Gastrocnemius medialis (tissue), 4 donors: ENCODE data around the gene HIVEP1. TPM values are rescaled to one million over a fixed set of nuclear protein-coding genes. Genes with fewer than 3 reads are reported as not detected.

Experiments used
- ATAC-seq, 2 donors: fragments of 150-250 bp; one replicate each; pipeline ENCODE4 v1.9.1; 2016
- DNase-seq, 2 donors: peaks; one replicate each; pipeline ENCODE4 v3.0.0-alpha.2; 2019
- H3K27ac ChIP-seq, 4 donors: fragments of 200-600 bp; sonication (generic); 1 replicate in 1 of 4; 2 replicates in 3 of 4; pipeline ENCODE4 v1.5.1; 2016 to 2018; ENCODE audit warnings: mild to moderate bottlenecking in 2 of 4, moderate library complexity in 1 of 4
- H3K27me3 ChIP-seq, 3 donors: fragments of 200-600 bp; sonication (generic) in 2 of 3; 1 replicate in 1 of 3; 2 replicates in 2 of 3; pipeline versions ENCODE4 v1.5.1 to v1.6.0; 2016 to 2019; ENCODE audit warnings: mild to moderate bottlenecking in 1 of 3, moderate library complexity in 1 of 3
- H3K36me3 ChIP-seq, 2 donors: fragments of 200-600 bp; sonication (generic) in 1 of 2; one replicate each; pipeline ENCODE4 v1.5.1; 2017 to 2018
- H3K4me1 ChIP-seq, 2 donors: fragments of 200-600 bp; sonication (generic) in 1 of 2; one replicate each; pipeline ENCODE4 v1.5.1; 2016 to 2017; ENCODE audit warnings: mild to moderate bottlenecking in 2 of 2
- H3K4me3 ChIP-seq, 4 donors: fragments of 200-600 bp; sonication (generic) in 3 of 4; 1 replicate in 1 of 4; 2 replicates in 3 of 4; pipeline ENCODE4 v1.5.1; 2016 to 2019; ENCODE audit warnings: mild to moderate bottlenecking in 2 of 4
- H3K9me3 ChIP-seq, 3 donors: fragments of 200-600 bp; sonication (generic) in 2 of 3; 1 replicate in 1 of 3; 2 replicates in 2 of 3; pipeline ENCODE4 v1.5.1; 2016 to 2019
- POLR2A ChIP-seq, 2 donors: fragments of 450-650 bp; IDR thresholded peaks; one replicate each; pipeline ENCODE4 v1.6.1; 2017; ENCODE audit warnings: antibody characterized with exemption in 2 of 2, mild to moderate bottlenecking in 2 of 2, moderate library complexity in 2 of 2
- in situ Hi-C, 4 donors: fragments of 200-750 bp; cut with MboI; loops; one replicate each; pipeline versions ENCODE4 v1.15.0 to v1.8.0; 2017; ENCODE audit warnings: low sequenced_read_pairs in 4 of 4
- intact Hi-C: fragments of 100-400 bp; cut with DNase I; formaldehyde crosslinking; loops from one replicate; pipeline ENCODE4 v1.15.1; 2023; ENCODE audit warnings: low total_unique reads
- total RNA-seq, 4 donors: library from RNA; depleted of rRNA; stranded (reverse); fragments of >200 nt; gene quantifications; one replicate each; pipeline versions ENCODE4 v1.1.0 to v1.2.3, GENCODE V29; 2016
- TF ChIP-seq, protein P1 (sequence below), 5 experiments: fragments of 450-650 bp in 3 of 5; fragments of 200-600 bp in 2 of 5; sonication (generic) in 2 of 5; IDR thresholded peaks in 4 of 5; conservative IDR thresholded peaks in 1 of 5; 1 replicate in 4 of 5; 2 replicates in 1 of 5; pipeline ENCODE4 v1.5.1; 2016 to 2019; ENCODE audit warnings: antibody characterized with exemption in 5 of 5, mild to moderate bottlenecking in 3 of 5, moderate library complexity in 3 of 5

Gene HIVEP1
- total RNA-seq, 4 donors from 2014 or later: 8.3 to 13.5 (median 10.5) TPM

DNA sequence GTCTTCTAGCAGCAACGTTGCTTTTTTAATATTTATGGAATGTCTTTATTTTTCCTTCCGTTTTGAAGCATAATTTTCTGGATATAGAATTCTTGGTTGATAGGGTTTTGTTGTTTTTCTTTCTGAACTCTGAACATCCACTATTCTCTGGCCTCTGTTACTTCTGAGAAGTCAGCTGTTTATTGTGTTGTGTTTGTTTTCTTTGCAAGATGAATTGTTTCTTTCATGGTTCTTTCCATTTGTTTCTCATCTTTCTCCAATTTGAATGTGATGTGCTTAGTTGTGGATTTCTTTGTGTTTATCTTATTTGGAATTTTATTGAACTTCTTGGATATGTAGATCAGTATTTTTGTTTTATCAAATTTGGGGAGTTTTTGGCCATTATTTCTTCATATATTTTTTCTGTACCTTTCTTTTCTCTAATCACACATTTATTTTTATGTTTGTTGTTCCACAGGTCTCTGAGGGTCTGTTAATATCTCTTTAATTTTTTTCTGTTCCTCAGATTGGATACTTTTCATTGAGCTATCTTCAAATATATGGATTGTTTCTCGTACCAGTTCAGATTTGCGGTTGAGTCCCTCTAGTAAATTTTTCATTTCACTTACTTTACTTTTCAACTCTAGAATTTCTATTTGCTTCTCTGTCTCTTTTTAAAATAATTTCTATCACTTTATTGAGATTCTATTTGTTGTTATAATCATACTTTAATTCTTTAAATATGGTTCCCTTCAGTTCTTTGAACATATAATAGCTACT, 18.0 kb downstream of the HIVEP1 start:
- in situ Hi-C loops (no loop called here), intact Hi-C loops (loop anchor here (10.0 kb wide), 1 partner anchor 335 kb away; no protein-coding TSS in a partner anchor)
- Histone ChIP-seq H3K9me3 (no peaks in the 10 kb centered on the region), H3K4me1 (peaks cover 11 to 29% of the 10 kb centered on the region in 2 donors), H3K27ac (no peak overlapping the region), H3K4me3 (no peak overlapping the region), H3K27me3 (no peaks in the 10 kb centered on the region), H3K36me3 (no peaks in the 10 kb centered on the region)
- no peak for TF ChIP-seq POLR2A (IDR thresholded peaks at IDR 0.05)
- TF ChIP-seq, protein P1, sequence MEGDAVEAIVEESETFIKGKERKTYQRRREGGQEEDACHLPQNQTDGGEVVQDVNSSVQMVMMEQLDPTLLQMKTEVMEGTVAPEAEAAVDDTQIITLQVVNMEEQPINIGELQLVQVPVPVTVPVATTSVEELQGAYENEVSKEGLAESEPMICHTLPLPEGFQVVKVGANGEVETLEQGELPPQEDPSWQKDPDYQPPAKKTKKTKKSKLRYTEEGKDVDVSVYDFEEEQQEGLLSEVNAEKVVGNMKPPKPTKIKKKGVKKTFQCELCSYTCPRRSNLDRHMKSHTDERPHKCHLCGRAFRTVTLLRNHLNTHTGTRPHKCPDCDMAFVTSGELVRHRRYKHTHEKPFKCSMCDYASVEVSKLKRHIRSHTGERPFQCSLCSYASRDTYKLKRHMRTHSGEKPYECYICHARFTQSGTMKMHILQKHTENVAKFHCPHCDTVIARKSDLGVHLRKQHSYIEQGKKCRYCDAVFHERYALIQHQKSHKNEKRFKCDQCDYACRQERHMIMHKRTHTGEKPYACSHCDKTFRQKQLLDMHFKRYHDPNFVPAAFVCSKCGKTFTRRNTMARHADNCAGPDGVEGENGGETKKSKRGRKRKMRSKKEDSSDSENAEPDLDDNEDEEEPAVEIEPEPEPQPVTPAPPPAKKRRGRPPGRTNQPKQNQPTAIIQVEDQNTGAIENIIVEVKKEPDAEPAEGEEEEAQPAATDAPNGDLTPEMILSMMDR (IDR thresholded peaks at IDR 0.05 in 4 of 5, conservative IDR thresholded peaks at IDR 0.05 in 1 of 5): no peak
- no peak for ATAC-seq
- no peak for DNase-seq

DNA sequence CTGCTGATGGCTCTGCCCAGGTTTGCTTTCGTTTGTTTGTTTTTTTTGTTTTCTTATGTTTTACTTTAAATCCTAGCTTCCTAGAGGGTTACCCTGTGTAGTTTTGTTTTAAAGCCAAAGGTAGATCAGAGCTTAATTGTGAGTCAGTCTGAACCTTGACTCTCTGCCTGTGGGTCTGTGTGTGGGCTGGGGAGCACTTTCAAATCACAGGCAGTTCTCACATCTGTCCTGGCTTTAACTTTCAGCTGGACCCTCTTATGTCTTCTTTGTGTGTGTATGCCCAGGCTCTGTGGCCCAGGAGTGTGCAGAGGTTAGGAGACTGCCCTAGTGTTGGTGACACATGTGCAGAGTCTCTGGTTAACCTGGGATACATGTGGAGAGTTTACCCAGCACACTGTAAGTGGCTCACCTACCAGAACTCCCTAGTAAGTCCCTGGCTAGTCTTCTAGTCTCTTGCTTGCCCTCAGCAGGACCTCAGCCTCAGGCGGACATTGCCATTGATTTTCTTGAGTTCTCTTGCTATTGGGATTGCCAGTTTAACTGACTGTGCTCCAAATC, 19.0 kb downstream of the HIVEP1 start:
- intact Hi-C loops (loop anchor here (10.0 kb wide), 1 partner anchor 336 kb away; no protein-coding TSS in a partner anchor), in situ Hi-C loops (no loop called here)
- Histone ChIP-seq H3K9me3 (no peaks in the 10 kb centered on the region), H3K27me3 (no peaks in the 10 kb centered on the region), H3K4me1 (peaks cover 11 to 23% of the 10 kb centered on the region in 2 donors), H3K27ac (no peak overlapping the region), H3K4me3 (no peak overlapping the region), H3K36me3 (no peaks in the 10 kb centered on the region)
- no peak for TF ChIP-seq POLR2A (IDR thresholded peaks at IDR 0.05)
- TF ChIP-seq, protein P1 (IDR thresholded peaks at IDR 0.05 in 4 of 5, conservative IDR thresholded peaks at IDR 0.05 in 1 of 5): no peak
- ATAC-seq (no peak), DNase-seq (no peak)

DNA sequence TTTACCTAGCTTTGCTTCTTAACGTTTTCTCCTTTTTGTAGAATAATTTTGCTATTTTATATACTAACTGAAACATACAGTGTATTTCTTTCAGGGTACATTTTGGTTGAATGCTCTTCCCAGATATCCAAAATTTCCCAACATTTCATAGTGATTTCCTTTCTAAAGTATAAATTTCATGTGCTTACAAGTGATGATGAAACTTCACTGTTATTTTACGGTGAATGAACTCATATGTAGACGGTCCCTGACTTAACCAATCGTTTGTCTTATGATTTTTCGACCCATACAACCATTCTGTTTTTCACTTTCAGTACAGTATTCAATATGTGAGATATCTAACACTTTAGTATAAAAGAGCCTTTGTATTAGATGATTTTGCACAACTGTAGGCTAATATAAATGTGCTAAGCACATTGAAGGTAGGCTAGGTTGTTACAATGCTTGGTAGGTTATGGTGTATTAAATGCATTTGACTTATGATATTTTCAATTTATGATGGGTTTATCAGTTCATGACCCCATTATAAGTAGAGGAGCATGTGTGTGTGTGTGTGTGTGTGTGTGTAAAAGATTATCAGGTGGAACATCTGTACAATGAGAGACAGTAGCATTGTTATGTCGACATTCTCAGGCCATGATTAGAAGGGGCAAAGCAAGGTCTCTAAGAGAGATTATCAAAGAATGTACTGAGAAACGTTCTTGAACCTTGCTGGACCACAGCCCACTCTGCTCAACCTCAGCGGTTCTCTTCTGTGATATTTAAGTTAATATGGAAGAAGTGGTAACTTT, 20.9 kb downstream of the HIVEP1 start:
- intact Hi-C loops (loop anchor here (10.0 kb wide), 1 partner anchor 338 kb away; no protein-coding TSS in a partner anchor), in situ Hi-C loops (no loop called here)
- DNase-seq: no peak

DNA sequence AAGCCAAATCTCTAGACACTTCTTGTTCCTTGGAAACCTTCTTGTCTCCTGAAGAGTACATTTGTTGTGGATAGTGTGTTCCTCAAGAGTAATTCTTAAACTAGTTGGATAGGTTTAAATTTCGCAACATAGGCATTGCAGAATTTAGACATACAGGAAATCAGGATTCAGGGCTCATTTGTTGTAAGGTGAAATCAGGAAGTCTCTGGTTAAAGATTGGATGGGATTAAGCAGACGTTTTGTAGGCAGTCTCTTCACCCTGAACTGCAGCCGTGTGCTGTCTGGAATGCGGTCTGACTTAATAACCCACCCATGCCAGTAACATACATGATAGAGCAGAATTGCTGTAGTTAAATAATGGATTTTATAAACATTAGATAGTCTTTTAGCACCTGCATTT, 21.7 kb downstream of the HIVEP1 start:
- Histone ChIP-seq H3K27ac (no peak overlapping the region), H3K27me3 (no peaks in the 10 kb centered on the region), H3K4me1 (peaks cover 11 to 21% of the 10 kb centered on the region in 2 donors), H3K36me3 (no peaks in the 10 kb centered on the region), H3K9me3 (no peaks in the 10 kb centered on the region), H3K4me3 (no peak overlapping the region)
- ATAC-seq: no peak
- no peak for DNase-seq
- intact Hi-C loops (loop anchor here (10.0 kb wide), 1 partner anchor 339 kb away; no protein-coding TSS in a partner anchor), in situ Hi-C loops (no loop called here)
- no peak for TF ChIP-seq POLR2A (IDR thresholded peaks at IDR 0.05)
- TF ChIP-seq, protein P1 (IDR thresholded peaks at IDR 0.05 in 4 of 5, conservative IDR thresholded peaks at IDR 0.05 in 1 of 5): no peak

More for the DNA sequence above, 20.9 kb downstream of the HIVEP1 start:
- no peaks in the 10 kb centered on the region for H3K9me3 ChIP-seq
- H3K4me1 ChIP-seq: peaks cover 11 to 21% of the 10 kb centered on the region in 2 donors
- no peak overlapping the region for H3K27ac ChIP-seq
- no peak for ATAC-seq
- no peaks in the 10 kb centered on the region for H3K27me3 ChIP-seq
- no peak overlapping the region for H3K4me3 ChIP-seq
- no peaks in the 10 kb centered on the region for H3K36me3 ChIP-seq
- TF ChIP-seq POLR2A (IDR thresholded peaks at IDR 0.05): no peak
- TF ChIP-seq, protein P1 (IDR thresholded peaks at IDR 0.05 in 4 of 5, conservative IDR thresholded peaks at IDR 0.05 in 1 of 5): no peak
